IMR-90 (cell line): Measurements from ENCODE around the gene FBXL14. TPM values are rescaled to one million over a fixed set of nuclear protein-coding genes. Genes with fewer than 3 reads are reported as not detected.
A peak's percentile ranks its signal among the peaks of the same experiment; 100 is the strongest.

Experiments
- ATAC-seq: fragments of 200-7000 bp; cut with Tn5 transposase; 2 replicates; pipeline ENCODE4 v1.9.1; 2020; ENCODE audit warnings: low read depth, mild to moderate bottlenecking, moderate library complexity
- BruUV-seq: library from RNA; stranded (reverse); fragments of 400-500 nt; replicated peaks from 2 replicates; lab custom pipeline; 2021; lab: Mats Ljungman, UMichigan
- CTCF ChIA-PET: fragments of 300-600 bp; formaldehyde crosslinking; extraction: SDS; loops from one replicate; lab custom pipeline; 2021; ENCODE audit warnings: antibody characterized with exemption; lab: Yijun Ruan, JAX
- POLR2A ChIA-PET: fragments of 300-600 bp; sonication (Branson Sonifier 250); formaldehyde crosslinking; loops from one replicate; lab custom pipeline; 2022; ENCODE audit warnings: antibody characterized with exemption; ENCODE audit not compliant: unreplicated experiment; lab: Charles Lee
- DNase-seq: peaks from one replicate; pipeline ENCODE4 v3.0.0; 2013
- H2AFZ ChIP-seq: replicated peaks from 2 replicates; pipeline ENCODE3; 2013; ENCODE audit warnings: low read length, mild to moderate bottlenecking; ENCODE audit not compliant: poor library complexity
- H2AK5ac ChIP-seq: 2 replicates; pipeline ENCODE4 v1.6.1; 2013; ENCODE audit warnings: low read depth, low read length, inconsistent platforms
- H2AK9ac ChIP-seq: replicated peaks from 2 replicates; pipeline ENCODE3; 2013; ENCODE audit warnings: mild to moderate bottlenecking, low read depth, low read length, moderate library complexity; ENCODE audit not compliant: poor library complexity
- H2BK120ac ChIP-seq: 2 replicates; pipeline ENCODE4 v1.6.1; 2013; ENCODE audit warnings: low read depth, low read length, inconsistent platforms
- H2BK15ac ChIP-seq: 3 replicates; pipeline ENCODE4 v1.6.1; 2013; ENCODE audit warnings: low read depth, low read length, inconsistent platforms
- H2BK20ac ChIP-seq: 2 replicates; pipeline ENCODE4 v1.6.1; 2013; ENCODE audit warnings: low read depth, mild to moderate bottlenecking, inconsistent platforms, low read length, moderate library complexity
- H2BK5ac ChIP-seq: 2 replicates; pipeline ENCODE4 v1.6.1; 2013; ENCODE audit warnings: mild to moderate bottlenecking, low read depth, low read length, inconsistent platforms; ENCODE audit not compliant: poor library complexity, severe bottlenecking
- H3K14ac ChIP-seq: replicated peaks from 2 replicates; pipeline ENCODE4 v1.6.1; 2013; ENCODE audit warnings: low read depth, low read length, inconsistent platforms
- H3K18ac ChIP-seq: 2 replicates; pipeline ENCODE4 v1.6.1; 2013; ENCODE audit warnings: low read depth, low read length, control low read depth
- H3K23ac ChIP-seq: 2 replicates; pipeline ENCODE4 v1.6.1; 2013; ENCODE audit warnings: low read depth, low read length, inconsistent platforms
- H3K27ac ChIP-seq: 2 replicates; pipeline ENCODE4 v1.5.1; 2013; ENCODE audit warnings: mild to moderate bottlenecking, control low read depth, low read length; ENCODE audit not compliant: insufficient read depth
- H3K27me3 ChIP-seq: 2 replicates; pipeline ENCODE4 v1.6.1; 2013; ENCODE audit warnings: low read length; ENCODE audit not compliant: control insufficient read depth, insufficient read depth
- H3K36me3 ChIP-seq: 2 replicates; pipeline ENCODE4 v1.6.1; 2013; ENCODE audit warnings: low read length, mixed read lengths; ENCODE audit not compliant: control insufficient read depth, insufficient read depth
- H3K4ac ChIP-seq: 2 replicates; pipeline ENCODE4 v1.6.1; 2013; ENCODE audit warnings: low read depth, low read length, inconsistent platforms
- H3K4me1 ChIP-seq: 2 replicates; pipeline ENCODE4 v1.6.1; 2013; ENCODE audit warnings: low read length, mixed read lengths; ENCODE audit not compliant: control insufficient read depth, insufficient read depth
- H3K4me2 ChIP-seq: 2 replicates; pipeline ENCODE4 v1.6.1; 2013; ENCODE audit warnings: low read depth, mild to moderate bottlenecking, control low read depth, low read length, moderate library complexity
- H3K4me3 ChIP-seq: 2 replicates; pipeline ENCODE4 v1.5.1; 2013; ENCODE audit warnings: low read depth, mild to moderate bottlenecking, control low read depth, low read length, moderate library complexity; ENCODE audit not compliant: insufficient read depth
- H3K56ac ChIP-seq: 2 replicates; pipeline ENCODE4 v1.6.1; 2013; ENCODE audit warnings: low read length, inconsistent platforms; ENCODE audit not compliant: insufficient read depth; ENCODE audit errors: extremely low read depth
- H3K79me1 ChIP-seq, 2 experiments: 2 replicates each; pipeline ENCODE4 v1.6.1; 2013; ENCODE audit warnings: low read length in 2 of 2, inconsistent platforms in 1 of 2, low read depth in 1 of 2
- H3K9ac ChIP-seq: 2 replicates; pipeline ENCODE4 v1.6.1; 2013; ENCODE audit warnings: low read depth, low read length, control low read depth
- H3K9me1 ChIP-seq: 2 replicates; pipeline ENCODE4 v1.6.1; 2013; ENCODE audit warnings: low read length, inconsistent platforms; ENCODE audit not compliant: insufficient read depth
- H3K9me3 ChIP-seq: 2 replicates; pipeline ENCODE4 v1.6.1; 2013; ENCODE audit warnings: low read length; ENCODE audit not compliant: control insufficient read depth, insufficient read depth
- H4K20me1 ChIP-seq: 2 replicates; pipeline ENCODE4 v1.6.1; 2013; ENCODE audit warnings: low read length, inconsistent platforms; ENCODE audit not compliant: insufficient read depth
- H4K5ac ChIP-seq: 2 replicates; pipeline ENCODE4 v1.6.1; 2013; ENCODE audit warnings: mild to moderate bottlenecking, low read depth, low read length, control low read depth
- H4K8ac ChIP-seq, 2 experiments: 2 replicates each; pipeline ENCODE4 v1.6.1; 2013; ENCODE audit warnings: low read depth in 2 of 2, low read length in 2 of 2, control low read depth in 1 of 2, inconsistent platforms in 1 of 2
- H4K91ac ChIP-seq: 2 replicates; pipeline ENCODE4 v1.6.1; 2013; ENCODE audit warnings: low read depth, low read length, inconsistent platforms; ENCODE audit not compliant: insufficient read depth
- POLR2A ChIP-seq: IDR thresholded peaks from 2 replicates; pipeline ENCODE4 v1.6.1; 2012; ENCODE audit warnings: mild to moderate bottlenecking, low read depth, low read length
- WGBS, 2 experiments: methylation state at CpG; one replicate each; pipeline versions ENCODE4 v1.1.5 to v1.1.7; 2013; ENCODE audit warnings: missing lambda C conversion rate in 2 of 2; ENCODE audit not compliant: insufficient read length in 1 of 2; ENCODE audit errors: extremely low coverage in 2 of 2; 5-methylcytosine and 5-hydroxymethylcytosine counted together
- dilution Hi-C: fragments of 300-500 bp; cut with HindIII; formaldehyde crosslinking; loops from one replicate; pipeline ENCODE4 v1.14.3; 2018; ENCODE audit warnings: low sequenced_read_pairs; ENCODE audit not compliant: unreplicated experiment
- in situ Hi-C: fragments of 300-500 bp; cut with MboI; formaldehyde crosslinking; loops from 3 replicates; pipeline ENCODE4 v1.14.3; 2019; ENCODE audit warnings: low sequenced_read_pairs, inconsistent platforms, mixed read lengths
- intact Hi-C: fragments of 100-400 bp; cut with micrococcal nuclease; formaldehyde crosslinking; loops from 2 replicates; pipeline ENCODE4 v1.10.0; 2022
- polyA plus RNA-seq, 3 experiments: library from polyadenylated mRNA; depleted of rRNA; stranded (reverse); fragments of >200 nt; gene quantifications; 2 replicates each; pipeline ENCODE4 v1.2.3, GENCODE V29; 2012; ENCODE audit warnings: low replicate concordance in 1 of 3
- total RNA-seq: library from RNA; depleted of rRNA; stranded (reverse); fragments of >200 nt; gene quantifications from 2 replicates; pipeline ENCODE4 v1.2.3, GENCODE V29; 2012

The FBXL14 gene
- total and polyA plus RNA-seq, 2 of the 4 experiments (the other 2 are of a cell fraction), result 4.7 to 7.3 TPM

- Histone ChIP-seq H4K20me1 (peaks cover 13% of the 10 kb centered on the region), H3K4ac (peak within 1 kb of the TSS; percentile 59), H2BK5ac (no peak within 1 kb of the TSS), H2BK20ac (no peak within 1 kb of the TSS), H3K27ac (no peak within 1 kb of the TSS), H3K9ac (0 out of 2 replicates have a peak within 1 kb of the TSS, but pooled peaks have one; percentile 42), H2AFZ (peak within 1 kb of the TSS; percentile 59), H2BK120ac (0 out of 2 replicates have a peak within 1 kb of the TSS, but pooled peaks have one; percentile 14), H4K8ac (peak within 1 kb of the TSS in 1 of 2 experiments; percentile 51; a peak in 2 of 4 replicates), H3K56ac (no peak within 1 kb of the TSS), H3K23ac (0 out of 2 replicates have a peak within 1 kb of the TSS, but pooled peaks have one; percentile 20), H3K4me1 (peaks cover 21% of the 10 kb centered on the region), H3K4me3 (peak within 1 kb of the TSS; percentile 5; the same call in 1 of the 2 replicates), H3K79me1 (peaks cover 14 to 65% of the 10 kb centered on the region in 2 experiments), H3K36me3 (peaks cover 6% of the 10 kb centered on the region; the same call in 1 of the 2 replicates), H3K14ac (peak within 1 kb of the TSS; percentile 17), H2AK5ac (peak within 1 kb of the TSS; percentile 23; the same call in 1 of the 2 replicates), H3K27me3 (no peaks in the 10 kb centered on the region), H4K5ac (peak within 1 kb of the TSS; percentile 49), H3K9me3 (no peaks in the 10 kb centered on the region), H3K18ac (peak within 1 kb of the TSS; percentile 60), H2AK9ac (peak within 1 kb of the TSS; percentile 84), H2BK15ac (peak within 1 kb of the TSS; percentile 64; the same call in 1 of the 3 replicates), H3K9me1 (peaks cover 3% of the 10 kb centered on the region), H4K91ac (peak within 1 kb of the TSS; percentile 38; the same call in 1 of the 2 replicates), H3K4me2 (peak within 1 kb of the TSS; percentile 60)
- BruUV-seq, result no TSS peak
- TF ChIP-seq POLR2A, result no peak
- in situ Hi-C loops, result no loop called here
- ChIA-PET CTCF (no interaction called here), POLR2A (no interaction called here)
- 17% methylated on average over 3 of the region's 17 CpGs; no CpG with 5 or more reads in 1 of the 2 experiments for WGBS, 2 experiments
- ATAC-seq (no peak), DNase-seq (no peak)
- dilution Hi-C loops, result no loop called here
- intact Hi-C loops, result no loop called here
Observed at GRCh38 chr12:1628666-1629337, 34.4 kb upstream of the FBXL14 start, which contains the start of gene WNT5B. Gene WNT5B, plus strand, starts transcription at chr12:1629231. Its CDS starts 2,124 bp downstream, at chr12:1631355.
